GM21825 (cell line): ENCODE data around the gene ZBTB43.

ENCODE experiments used
- ATAC-seq: cut with Tn5 transposase; IDR thresholded peaks from one replicate; pipeline ENCODE4 v1.9.1; 2021; ENCODE audit warnings: mild to moderate bottlenecking, moderate library complexity; ENCODE audit not compliant: unreplicated experiment

ZBTB43 gene

DNA sequence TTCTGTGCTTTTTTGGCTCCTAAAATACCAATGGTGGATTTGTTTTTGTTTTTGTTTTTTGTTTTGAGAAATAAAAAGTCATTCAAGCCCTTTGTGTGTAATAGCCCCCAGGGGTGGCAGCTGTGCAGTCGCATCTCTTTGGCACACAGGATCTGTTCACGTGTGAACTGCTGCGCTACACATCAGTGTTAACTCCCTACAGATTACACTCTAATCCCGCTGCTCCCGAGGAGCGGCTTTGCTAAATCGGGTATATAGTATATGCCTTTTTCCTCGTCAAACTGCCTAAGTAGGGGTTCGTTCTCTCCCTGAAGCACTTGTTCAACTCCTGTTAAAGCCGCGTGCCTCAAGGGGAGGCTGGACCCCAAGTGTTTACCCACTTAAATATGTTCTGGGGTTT lies 77.9 kb downstream of the ZBTB43 start:
- ATAC-seq, result no peak

- no peak for ATAC-seq
These were observed 78.8 kb downstream of the ZBTB43 start for GRCh38 chr9:126883636-126884035.

GRCh38 chr9:126885131-126885641 lies 80.3 kb downstream of the ZBTB43 start:
- ATAC-seq, result no peak

DNA sequence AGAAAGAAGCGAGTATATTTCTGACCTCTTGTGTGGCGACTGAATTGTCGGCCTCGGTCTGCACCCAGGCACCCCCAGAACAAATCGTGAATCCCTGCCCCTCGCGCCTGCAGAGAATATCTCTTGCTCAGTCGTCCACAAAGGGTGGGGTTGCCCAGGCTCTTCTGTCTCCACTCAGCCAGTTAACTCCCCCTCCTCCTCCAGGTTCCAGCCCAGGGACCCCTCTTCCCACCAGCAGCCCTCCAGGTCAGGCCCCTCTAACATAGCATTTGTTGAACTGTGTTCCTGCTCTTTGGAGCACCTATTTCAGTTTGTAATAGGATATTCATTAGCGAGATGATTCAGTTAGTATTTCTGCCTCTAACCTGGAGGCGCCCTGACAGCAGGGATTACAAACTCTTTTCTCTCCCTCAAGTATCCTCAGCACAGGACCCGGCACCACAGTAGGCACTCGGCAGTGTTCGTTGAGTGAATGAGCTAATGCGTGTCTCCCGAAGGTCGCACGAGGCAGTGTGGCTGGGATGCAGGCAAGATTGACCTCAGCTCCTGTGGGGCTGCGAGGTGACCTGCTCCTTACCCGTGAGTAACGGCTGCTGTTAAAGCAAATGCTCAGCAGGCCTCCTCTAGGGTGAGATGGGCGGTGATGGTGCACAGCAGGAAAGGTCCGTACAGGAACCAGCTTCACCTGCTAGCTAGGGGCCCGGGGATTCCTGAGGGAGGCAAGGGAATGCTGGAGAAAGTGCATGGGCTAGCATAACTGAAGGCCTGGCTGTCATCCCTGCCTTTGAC lies 81.4 kb downstream of the ZBTB43 start:
- no peak for ATAC-seq

- no peak for ATAC-seq
These were observed 82.1 kb downstream of the ZBTB43 start for GRCh38 chr9:126886897-126887296.
